Panc1 (cell line): ENCODE measurements around the gene ACOXL. TPM values are rescaled to one million over a fixed set of nuclear protein-coding genes. Genes with fewer than 3 reads are reported as not detected.
A peak's percentile ranks its signal among the peaks of the same experiment; 100 is the strongest.

Experiments used
- ATAC-seq: fragments of 200-7000 bp; cut with Tn5 transposase; 2 replicates; pipeline ENCODE4 v1.9.1; 2020; ENCODE audit warnings: mild to moderate bottlenecking, moderate library complexity
- BruUV-seq: library from RNA; stranded (reverse); fragments of 400-500 nt; replicated peaks from 2 replicates; lab custom pipeline; 2021; lab: Mats Ljungman, UMichigan
- CTCF ChIA-PET: fragments of 300-600 bp; sonication (Branson Sonifier 250); formaldehyde crosslinking; loops from one replicate; lab custom pipeline; 2022; ENCODE audit warnings: antibody characterized with exemption; lab: Charles Lee
- POLR2A ChIA-PET: fragments of 300-600 bp; sonication (Branson Sonifier 250); formaldehyde crosslinking; loops from one replicate; lab custom pipeline; 2022; ENCODE audit warnings: antibody characterized with exemption; lab: Charles Lee
- DNase-seq: peaks from one replicate; pipeline ENCODE4 v3.0.0-alpha.2; 2010; ENCODE audit warnings: low read depth, low spot score
- H3K27ac ChIP-seq: 2 replicates; pipeline ENCODE4 v1.5.1; 2011; ENCODE audit warnings: mild to moderate bottlenecking, low read length, inconsistent platforms
- H3K27me3 ChIP-seq: fragments of 200-500 bp; sonication (Bioruptor generic); 2 replicates; pipeline ENCODE4 v1.6.0; 2014; ENCODE audit warnings: low read length, inconsistent platforms; ENCODE audit not compliant: control insufficient read depth, insufficient read depth
- H3K36me3 ChIP-seq: fragments of 200-500 bp; sonication (Bioruptor generic); 2 replicates; pipeline ENCODE4 v1.5.1; 2014; ENCODE audit warnings: inconsistent platforms, mild to moderate bottlenecking, low read length, moderate library complexity; ENCODE audit not compliant: control insufficient read depth, insufficient read depth
- H3K4me1 ChIP-seq: 2 replicates; pipeline ENCODE4 v1.5.1; 2011; ENCODE audit warnings: inconsistent platforms, mild to moderate bottlenecking, low read length, moderate library complexity; ENCODE audit not compliant: control insufficient read depth, insufficient read depth
- H3K4me3 ChIP-seq, 2 experiments: 2 replicates each; pipeline ENCODE4 v1.5.1; 2011 to 2012; ENCODE audit warnings: low read depth in 2 of 2, low read length in 2 of 2, mild to moderate bottlenecking in 2 of 2, inconsistent platforms in 1 of 2, moderate library complexity in 1 of 2
- H3K9me3 ChIP-seq: fragments of 200-500 bp; sonication (Bioruptor generic); 2 replicates; pipeline ENCODE4 v1.5.1; 2014; ENCODE audit warnings: low read depth, mild to moderate bottlenecking, inconsistent platforms, low read length, moderate library complexity; ENCODE audit not compliant: control insufficient read depth, insufficient read depth
- POLR2AphosphoS5 ChIP-seq: IDR thresholded peaks from 2 replicates; pipeline ENCODE4 v1.6.1; 2012; ENCODE audit warnings: mild to moderate bottlenecking, low read depth, low read length, moderate library complexity
- REST ChIP-seq, 2 experiments: IDR thresholded peaks; 2 replicates each; pipeline ENCODE4 v1.6.1; 2011 to 2012; ENCODE audit warnings: low read depth in 2 of 2, control low read depth in 1 of 2, low read length in 1 of 2, mild to moderate bottlenecking in 1 of 2, moderate library complexity in 1 of 2; ENCODE audit not compliant: insufficient read depth in 1 of 2
- SIN3A ChIP-seq: IDR thresholded peaks from 2 replicates; pipeline ENCODE4 v1.6.1; 2012; ENCODE audit warnings: low read depth, mild to moderate bottlenecking, low read length, moderate library complexity, borderline replicate concordance; ENCODE audit not compliant: insufficient read depth
- TCF7L2 ChIP-seq: IDR thresholded peaks from 2 replicates; pipeline ENCODE4 v1.6.1; 2011; ENCODE audit warnings: mild to moderate bottlenecking, low read depth, low read length, inconsistent platforms
- in situ Hi-C: cut with HindIII; loops from 2 replicates; pipeline ENCODE4 v1.10.0; 2016; ENCODE audit warnings: low sequenced_read_pairs, low pct_unique_long_range_greater_than_20kb
- intact Hi-C: fragments of 100-400 bp; cut with micrococcal nuclease; formaldehyde crosslinking; loops from one replicate; pipeline ENCODE4 v1.10.0; 2022; ENCODE audit not compliant: unreplicated experiment
- total RNA-seq: library from RNA; stranded (reverse); gene quantifications from one replicate; pipeline ENCODE4 v1.2.1, GENCODE V29; 2021; ENCODE audit not compliant: unreplicated experiment
- TF ChIP-seq, protein P1 (sequence below): fragments of 450-650 bp; IDR thresholded peaks from 2 replicates; pipeline ENCODE4 v1.5.1; 2017; ENCODE audit warnings: mild to moderate bottlenecking

The ACOXL gene
- total RNA-seq, 1 experiment from 2014 or later: 4.9 TPM

DNA sequence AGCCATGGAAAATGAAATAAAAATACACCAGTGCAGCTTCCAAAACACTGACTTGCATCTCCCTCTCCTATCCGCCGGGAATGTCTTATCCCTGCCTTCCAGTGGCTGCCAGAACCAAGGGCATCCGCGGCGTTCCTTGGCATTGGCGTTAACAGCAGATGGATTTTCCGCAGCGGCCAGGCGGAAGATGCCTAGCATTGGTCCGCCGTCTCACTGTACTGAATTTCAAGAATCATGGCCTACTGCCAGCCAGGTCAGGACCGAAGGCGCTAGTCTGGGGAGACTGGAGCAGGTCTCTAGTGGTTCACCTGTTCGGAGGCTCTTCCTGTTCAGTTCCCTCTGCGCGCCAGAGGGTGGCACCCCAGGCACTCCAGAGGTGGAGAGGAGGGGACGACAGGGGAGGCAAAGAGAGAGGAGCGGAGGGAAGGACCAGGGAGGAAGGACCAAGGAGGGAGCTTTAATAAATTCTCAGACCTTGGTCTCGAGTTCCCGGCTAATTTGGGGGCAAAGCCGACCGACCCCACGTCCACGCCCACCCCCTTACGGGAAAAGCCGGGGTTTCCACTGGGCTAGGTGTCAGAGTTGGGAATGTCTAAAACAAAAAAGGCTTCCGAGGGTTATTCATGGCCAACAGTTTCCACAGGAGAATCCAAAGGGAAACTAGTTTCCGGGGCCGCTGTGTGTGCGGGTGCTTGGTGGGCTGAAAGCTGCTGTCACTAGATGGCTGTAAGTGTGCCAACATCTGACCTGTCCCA lies 384.6 kb downstream of the ACOXL start:
- BruUV-seq: no TSS peak
- DNase-seq: peak; percentile 63
- no peaks in the 10 kb centered on the region; the same call in 1 of the 2 replicates for H3K36me3 ChIP-seq
- peak; percentile 75 for ATAC-seq
- POLR2A ChIA-PET: interaction anchor here (0.6 kb wide), 2 partner anchors 20 to 582 kb away, joined by 4 to 7 read pairs; no protein-coding TSS in a partner anchor
- CTCF ChIA-PET: no interaction called here
- peaks cover 8% of the 10 kb centered on the region for H3K4me1 ChIP-seq
- intact Hi-C loops: no loop called here
- H3K4me3 ChIP-seq: peak overlapping the region; percentile 47 to 70
- H3K9me3 ChIP-seq: no peaks in the 10 kb centered on the region
- H3K27ac ChIP-seq: peak overlapping the region; percentile 69
- in situ Hi-C loops: no loop called here
- TF ChIP-seq, protein P1, sequence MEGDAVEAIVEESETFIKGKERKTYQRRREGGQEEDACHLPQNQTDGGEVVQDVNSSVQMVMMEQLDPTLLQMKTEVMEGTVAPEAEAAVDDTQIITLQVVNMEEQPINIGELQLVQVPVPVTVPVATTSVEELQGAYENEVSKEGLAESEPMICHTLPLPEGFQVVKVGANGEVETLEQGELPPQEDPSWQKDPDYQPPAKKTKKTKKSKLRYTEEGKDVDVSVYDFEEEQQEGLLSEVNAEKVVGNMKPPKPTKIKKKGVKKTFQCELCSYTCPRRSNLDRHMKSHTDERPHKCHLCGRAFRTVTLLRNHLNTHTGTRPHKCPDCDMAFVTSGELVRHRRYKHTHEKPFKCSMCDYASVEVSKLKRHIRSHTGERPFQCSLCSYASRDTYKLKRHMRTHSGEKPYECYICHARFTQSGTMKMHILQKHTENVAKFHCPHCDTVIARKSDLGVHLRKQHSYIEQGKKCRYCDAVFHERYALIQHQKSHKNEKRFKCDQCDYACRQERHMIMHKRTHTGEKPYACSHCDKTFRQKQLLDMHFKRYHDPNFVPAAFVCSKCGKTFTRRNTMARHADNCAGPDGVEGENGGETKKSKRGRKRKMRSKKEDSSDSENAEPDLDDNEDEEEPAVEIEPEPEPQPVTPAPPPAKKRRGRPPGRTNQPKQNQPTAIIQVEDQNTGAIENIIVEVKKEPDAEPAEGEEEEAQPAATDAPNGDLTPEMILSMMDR: peak; percentile 95
- TF ChIP-seq SIN3A: no peak
- H3K27me3 ChIP-seq: no peaks in the 10 kb centered on the region; the same call in 1 of the 2 replicates

GRCh38 chr2:111117598-111118480 lies 385.5 kb downstream of the ACOXL start:
- no peak for DNase-seq
- ChIA-PET CTCF (interaction anchor here (0.5 kb wide), 1 partner anchor 579 kb away, joined by 6 read pairs; no protein-coding TSS in a partner anchor), POLR2A (no interaction called here)
- intact Hi-C loops: no loop called here
- no peaks in the 10 kb centered on the region; the same call in 1 of the 2 replicates for H3K27me3 ChIP-seq
- no TSS peak for BruUV-seq
- TF ChIP-seq SIN3A (no peak), TCF7L2 (peak; percentile 86)
- no peaks in the 10 kb centered on the region for H3K9me3 ChIP-seq
- in situ Hi-C loops: no loop called here
- H3K4me3 ChIP-seq: peak overlapping the region; percentile 47 to 70
- peaks cover 8% of the 10 kb centered on the region for H3K4me1 ChIP-seq
- ATAC-seq: no peak
- peak overlapping the region; percentile 69 for H3K27ac ChIP-seq
- no peaks in the 10 kb centered on the region; the same call in 1 of the 2 replicates for H3K36me3 ChIP-seq

- ChIA-PET CTCF (interaction anchor here (0.5 kb wide), 1 partner anchor 579 kb away, joined by 6 read pairs; no protein-coding TSS in a partner anchor), POLR2A (no interaction called here)
- intact Hi-C loops (no loop called here), in situ Hi-C loops (no loop called here)
- TF ChIP-seq POLR2AphosphoS5 (no peak), REST (IDR thresholded peaks at IDR 0.05; ENCODE audit: insufficient read depth in 1 of 2, low read depth in 2 of 2, low read length in 1 of 2) (no peak), TCF7L2 (no peak), SIN3A (no peak)
- TF ChIP-seq, protein P1: no peak
- ATAC-seq (no peak), DNase-seq (no peak)
- H3K36me3 ChIP-seq: no peaks in the 10 kb centered on the region; the same call in 1 of the 2 replicates
- no peaks in the 10 kb centered on the region for H3K9me3 ChIP-seq
- H3K27me3 ChIP-seq: no peaks in the 10 kb centered on the region; the same call in 1 of the 2 replicates
- H3K4me3 ChIP-seq: peak overlapping the region in 1 of 2 experiments; percentile 70; a peak in 2 of 4 replicates
- peak overlapping the region; percentile 42 for H3K27ac ChIP-seq
- no TSS peak for BruUV-seq
- peaks cover 12% of the 10 kb centered on the region for H3K4me1 ChIP-seq
Measured at GRCh38 chr2:111118481-111118980, 386.2 kb downstream of the ACOXL start.
